Measurements from ENCODE around the gene NUTF2. TPM values are rescaled to one million over a fixed set of nuclear protein-coding genes. Genes with fewer than 3 reads are reported as not detected.

Gene NUTF2
- total RNA-seq, 4 donors from 2014 or later: 90.0 to 194 (median 113) TPM

DNA sequence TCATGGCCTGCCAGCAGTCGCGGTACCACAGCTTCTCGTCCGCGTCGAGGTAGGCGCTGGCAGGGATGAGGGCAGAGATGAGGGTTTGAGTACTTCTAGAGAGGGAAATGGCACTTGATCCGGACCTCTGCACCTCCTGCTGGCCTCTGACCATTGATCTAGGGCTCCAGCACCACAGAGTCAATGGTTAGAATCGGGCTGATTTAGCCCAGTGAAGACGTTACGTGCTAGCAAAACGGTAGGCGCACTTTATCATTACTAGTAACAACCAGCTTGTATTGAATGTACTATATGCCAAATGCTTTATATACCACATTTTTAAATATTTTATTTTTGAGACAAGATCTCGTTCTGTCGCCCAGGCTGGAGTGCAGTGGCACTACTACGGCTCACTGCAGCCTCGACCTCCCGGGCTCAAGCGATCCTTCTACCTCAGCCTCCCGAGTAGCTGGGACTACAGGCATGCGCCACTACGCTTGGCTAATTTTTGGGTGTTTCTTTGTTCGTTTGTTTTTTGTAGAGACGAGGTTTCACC lies 39.5 kb upstream of the NUTF2 start:
- peak; percentile 4 for ATAC-seq
- peak overlapping the region in 3 of 4 donors; percentile 87 to 93 (median 90) for H3K27ac ChIP-seq

DNA sequence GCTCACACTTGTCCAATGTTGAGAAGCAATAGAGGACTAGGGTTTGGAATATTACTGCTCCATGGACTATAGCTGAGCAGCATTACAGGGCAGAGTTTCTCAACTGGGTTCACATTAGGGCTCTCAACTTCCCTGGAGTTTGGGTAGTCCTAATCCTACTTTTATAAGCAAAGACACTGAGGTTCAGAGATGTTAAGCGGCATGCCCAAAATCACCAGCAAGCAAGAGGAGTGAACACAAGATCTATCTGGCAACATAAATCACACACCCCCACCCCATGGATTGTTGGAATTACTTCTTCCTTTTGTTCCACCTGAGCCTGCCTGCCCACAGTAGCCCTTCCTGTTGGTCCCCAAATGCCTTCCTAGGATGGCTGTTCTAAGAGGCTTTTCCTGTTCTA lies 34.8 kb upstream of the NUTF2 start:
- H3K36me3 ChIP-seq: no peaks in the 10 kb centered on the region
- no peak overlapping the region for H3K27ac ChIP-seq
- H3K4me1 ChIP-seq: peaks cover 0 to 14% (median 4%) of the 10 kb centered on the region in 3 donors
- H3K27me3 ChIP-seq: no peaks in the 10 kb centered on the region
- no peaks in the 10 kb centered on the region for H3K9me3 ChIP-seq
- H3K4me3 ChIP-seq: no peak overlapping the region
- TF ChIP-seq POLR2AphosphoS5 (IDR thresholded peaks at IDR 0.05): no peak
- TF ChIP-seq, protein P1, sequence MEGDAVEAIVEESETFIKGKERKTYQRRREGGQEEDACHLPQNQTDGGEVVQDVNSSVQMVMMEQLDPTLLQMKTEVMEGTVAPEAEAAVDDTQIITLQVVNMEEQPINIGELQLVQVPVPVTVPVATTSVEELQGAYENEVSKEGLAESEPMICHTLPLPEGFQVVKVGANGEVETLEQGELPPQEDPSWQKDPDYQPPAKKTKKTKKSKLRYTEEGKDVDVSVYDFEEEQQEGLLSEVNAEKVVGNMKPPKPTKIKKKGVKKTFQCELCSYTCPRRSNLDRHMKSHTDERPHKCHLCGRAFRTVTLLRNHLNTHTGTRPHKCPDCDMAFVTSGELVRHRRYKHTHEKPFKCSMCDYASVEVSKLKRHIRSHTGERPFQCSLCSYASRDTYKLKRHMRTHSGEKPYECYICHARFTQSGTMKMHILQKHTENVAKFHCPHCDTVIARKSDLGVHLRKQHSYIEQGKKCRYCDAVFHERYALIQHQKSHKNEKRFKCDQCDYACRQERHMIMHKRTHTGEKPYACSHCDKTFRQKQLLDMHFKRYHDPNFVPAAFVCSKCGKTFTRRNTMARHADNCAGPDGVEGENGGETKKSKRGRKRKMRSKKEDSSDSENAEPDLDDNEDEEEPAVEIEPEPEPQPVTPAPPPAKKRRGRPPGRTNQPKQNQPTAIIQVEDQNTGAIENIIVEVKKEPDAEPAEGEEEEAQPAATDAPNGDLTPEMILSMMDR (IDR thresholded peaks at IDR 0.05): no peak
- TF ChIP-seq POLR2A (IDR thresholded peaks at IDR 0.05): no peak
- no peak for TF ChIP-seq EP300 (IDR thresholded peaks at IDR 0.05)
- ATAC-seq: no peak
- WGBS, 2 donors (ENCODE audit: low coverage in 1 of 2): 100% methylated on average over 1 of the region's 1 CpG

More for the DNA sequence above, 39.5 kb upstream of the NUTF2 start:
- Histone ChIP-seq H3K27me3 (no peaks in the 10 kb centered on the region), H3K36me3 (peaks cover 0 to 17% of the 10 kb centered on the region in 2 donors), H3K4me3 (peak overlapping the region; percentile 91 to 97), H3K9me3 (no peaks in the 10 kb centered on the region), H3K4me1 (peaks cover 0 to 40% (median 16%) of the 10 kb centered on the region in 3 donors)
- WGBS, 2 donors (ENCODE audit: low coverage in 1 of 2): 37 to 38% methylated on average over 14 to 16 of the region's 24 CpGs
- TF ChIP-seq, protein P1 (IDR thresholded peaks at IDR 0.05): peak in 1 of 4 experiments; percentile 6
- TF ChIP-seq POLR2A (IDR thresholded peaks at IDR 0.05): no peak

DNA sequence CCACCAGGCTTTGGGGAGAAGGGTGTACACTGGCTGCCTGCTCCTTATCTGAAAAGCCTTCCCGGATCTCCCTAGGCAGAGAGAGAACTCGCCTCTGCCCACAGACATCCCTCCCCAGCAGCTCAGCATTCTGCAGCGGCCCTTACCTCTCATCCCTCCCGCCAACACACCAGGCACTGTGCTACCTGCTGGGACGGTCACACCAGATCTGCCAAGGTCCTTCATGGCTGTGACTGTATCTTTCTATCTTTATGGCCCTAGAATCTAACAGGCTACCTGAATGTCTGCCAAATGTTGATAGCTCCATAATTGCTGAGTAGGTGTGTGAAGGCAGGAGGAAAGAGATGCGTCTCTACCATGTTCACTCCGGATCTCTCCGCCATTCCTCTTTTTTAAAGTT lies 32.2 kb upstream of the NUTF2 start:
- TF ChIP-seq EP300 (IDR thresholded peaks at IDR 0.05): no peak
- TF ChIP-seq POLR2AphosphoS5 (IDR thresholded peaks at IDR 0.05): no peak
- TF ChIP-seq, protein P1 (IDR thresholded peaks at IDR 0.05): no peak
- no peak for TF ChIP-seq POLR2A (IDR thresholded peaks at IDR 0.05)
- H3K4me3 ChIP-seq: no peak overlapping the region
- WGBS, 2 donors (ENCODE audit: low coverage in 1 of 2): 79 to 89% methylated on average over 3 to 8 of the region's 8 CpGs
- peaks cover 0 to 9% (median 0%) of the 10 kb centered on the region in 3 donors for H3K4me1 ChIP-seq
- H3K27ac ChIP-seq: no peak overlapping the region
- ATAC-seq: no peak
- H3K36me3 ChIP-seq: no peaks in the 10 kb centered on the region
- H3K9me3 ChIP-seq: no peaks in the 10 kb centered on the region
- no peaks in the 10 kb centered on the region for H3K27me3 ChIP-seq

- peaks cover 0 to 9% (median 0%) of the 10 kb centered on the region in 3 donors for H3K4me1 ChIP-seq
- 86 to 100% methylated on average over 1 to 3 of the region's 11 CpGs for WGBS, 2 donors (ENCODE audit: low coverage in 1 of 2)
Measured at GRCh38 chr16:67820608-67821259, 26.0 kb upstream of the NUTF2 start.

More at GRCh38 chr16:67820608-67821259, 26.0 kb upstream of the NUTF2 start:
- no peaks in the 10 kb centered on the region for H3K36me3 ChIP-seq
- no peak overlapping the region for H3K27ac ChIP-seq
- no peaks in the 10 kb centered on the region for H3K27me3 ChIP-seq
- ATAC-seq: no peak
- no peaks in the 10 kb centered on the region for H3K9me3 ChIP-seq
- no peak for TF ChIP-seq EP300 (IDR thresholded peaks at IDR 0.05)
- no peak for TF ChIP-seq POLR2A (IDR thresholded peaks at IDR 0.05)
- TF ChIP-seq, protein P1 (IDR thresholded peaks at IDR 0.05): no peak
- TF ChIP-seq POLR2AphosphoS5 (IDR thresholded peaks at IDR 0.05): no peak
- H3K4me3 ChIP-seq: no peak overlapping the region
